Hematopoietic multipotent progenitor cell (in vitro differentiated cells): ENCODE data around the gene IRGM. TPM values are rescaled to one million over a fixed set of nuclear protein-coding genes. Genes with fewer than 3 reads are reported as not detected.

Experiments
- DNase-seq, 3 donors: peaks; one replicate each; pipeline ENCODE4 v3.0.0-alpha.2; 2011 to 2015; ENCODE audit warnings: low read depth in 2 of 3, low spot score in 2 of 3
- total RNA-seq: library from RNA; depleted of rRNA; stranded (reverse); fragments of >200 nt; gene quantifications from one replicate; pipeline ENCODE4 v1.2.3, GENCODE V29; 2012

Gene IRGM
- total RNA-seq, 1 donor, result 4.0 TPM

DNA sequence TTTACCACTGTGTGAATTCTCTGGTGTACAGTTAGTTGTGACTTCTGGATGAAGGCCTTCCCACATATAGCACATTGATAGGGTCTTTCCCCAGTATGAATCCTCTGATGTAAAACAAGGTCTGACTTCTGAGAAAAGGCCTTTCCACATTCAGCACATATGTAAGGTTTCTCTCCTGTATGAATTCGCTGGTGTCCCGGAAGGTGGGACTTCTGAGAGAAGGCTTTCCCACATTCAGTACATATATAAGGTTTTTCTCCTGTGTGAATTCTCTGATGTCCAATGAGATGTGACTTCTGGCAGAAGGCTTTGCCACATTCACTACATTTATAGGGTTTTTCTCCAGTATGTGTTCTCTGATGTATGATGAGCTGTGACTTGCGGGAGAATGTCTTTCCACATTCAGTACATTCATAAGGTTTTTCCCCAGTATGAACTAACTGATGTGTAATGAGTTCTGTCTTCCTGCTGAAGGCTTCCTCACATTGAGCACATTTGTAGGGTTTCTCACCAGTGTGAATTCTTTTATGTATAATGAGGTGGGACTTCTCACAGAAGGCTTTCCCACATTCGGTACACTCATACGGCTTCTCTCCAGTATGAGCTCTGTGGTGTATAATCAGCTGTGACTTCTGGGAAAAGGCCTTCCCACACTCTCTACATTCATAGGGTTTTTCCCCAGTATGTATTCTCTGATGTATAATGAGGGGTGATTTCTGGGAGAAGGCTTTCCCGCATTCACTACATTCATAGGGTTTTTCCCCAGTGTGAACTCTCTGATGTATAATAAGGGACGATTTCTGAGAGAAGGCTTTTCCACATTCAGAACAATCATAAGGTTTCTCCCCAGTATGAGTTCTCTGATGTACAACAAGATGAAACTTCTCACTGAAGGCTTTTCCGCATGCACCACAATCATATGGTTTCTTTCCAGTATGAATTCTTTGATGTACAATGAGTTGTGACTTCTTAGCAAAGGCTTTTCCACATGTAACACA is 49.4 kb downstream of the IRGM start:
- DNase-seq, result no peak

Other genes starting within 250 kb of the IRGM start
- under 0.01 TPM for gene SYNPO, start 205.9 kb upstream of the IRGM start, total RNA-seq
- 10.2 TPM for gene MYOZ3, start 185.3 kb upstream of the IRGM start, total RNA-seq
- gene RBM22, start 145.5 kb upstream of the IRGM start, total RNA-seq, result 51.4 TPM
- 33.4 TPM for gene DCTN4, start 87.5 kb upstream of the IRGM start, total RNA-seq
- 61.9 TPM for gene SMIM3, start 67.8 kb upstream of the IRGM start, total RNA-seq
- 3.0 TPM for gene ZNF300, start 58.5 kb downstream of the IRGM start, total RNA-seq
- 0.54 TPM for gene GPX3, start 174.1 kb downstream of the IRGM start, total RNA-seq
- 123 TPM for gene TNIP1, start 234.5 kb downstream of the IRGM start, total RNA-seq